ENCODE data around the gene MAL. TPM values are rescaled to one million over a fixed set of nuclear protein-coding genes. Genes with fewer than 3 reads are reported as not detected.

The MAL gene
- total RNA-seq, 2 experiments from 2014 or later, result 174 to 184 TPM

DNA sequence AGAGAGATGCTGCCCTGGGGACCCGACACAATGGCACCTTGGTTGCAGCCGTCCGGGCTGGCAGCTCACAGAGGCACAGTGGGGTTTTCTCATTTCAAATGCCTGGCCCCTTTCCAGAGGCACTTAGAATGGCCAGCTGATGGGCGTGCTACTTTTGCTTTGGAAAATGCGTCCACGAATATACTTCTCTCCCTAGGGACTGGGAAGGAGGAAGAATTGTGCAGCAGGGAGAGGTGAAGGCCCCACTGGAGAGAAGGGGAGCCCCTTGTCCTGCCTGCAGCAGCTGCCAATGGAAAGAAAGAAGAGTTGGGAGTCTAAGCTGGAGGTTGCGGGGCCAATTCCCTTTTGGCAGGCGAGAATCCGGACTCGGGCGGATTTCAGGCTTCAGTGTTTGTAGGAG lies 1.1 kb upstream of the MAL start:
- H3K4me1 Mint-ChIP-seq, result peaks cover 36% of the 10 kb centered on the region
- H3K4me3 Mint-ChIP-seq, result peak overlapping the region; percentile 81
- H3K36me3 Mint-ChIP-seq, result peaks cover 17% of the 10 kb centered on the region
- H3K9me3 Mint-ChIP-seq, result no peaks in the 10 kb centered on the region
- H3K27ac Mint-ChIP-seq, result peak overlapping the region; percentile 64
- no peak for ATAC-seq (ENCODE audit: low read depth)
- POLR2A ChIA-PET, result interaction anchor here (1.0 to 8.0 kb wide), 9 partner anchors 11 to 97 kb away, joined by 3 to 358 read pairs (median 13); partner anchors contain the start of gene MRPS5
- DNase-seq, result no peak
- H3K27me3 Mint-ChIP-seq, result peaks cover 2% of the 10 kb centered on the region

DNA sequence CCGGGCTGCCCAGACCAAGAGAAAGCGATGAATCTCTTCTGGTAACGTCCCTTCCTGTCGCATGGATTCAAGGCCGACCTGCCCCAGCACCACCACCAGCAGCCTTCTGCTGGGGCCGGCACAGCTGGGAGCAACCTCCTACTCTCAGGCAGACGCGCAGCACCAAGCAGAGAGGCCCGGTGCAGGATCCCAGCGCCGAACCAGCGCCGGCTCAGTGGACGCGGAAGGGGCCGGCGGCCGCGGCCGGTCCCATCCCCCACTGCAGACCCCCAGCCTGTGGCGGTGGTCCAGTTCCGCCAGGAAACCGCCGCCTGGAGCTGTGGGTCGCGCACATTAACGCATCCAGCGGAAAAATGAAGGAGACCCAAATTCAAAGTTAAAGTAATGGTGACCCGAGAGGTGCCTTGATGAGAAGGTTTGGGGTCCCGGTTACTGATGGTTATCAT lies 525 bp upstream of the MAL start:
- Mint-ChIP-seq H3K9me3 (no peaks in the 10 kb centered on the region), H3K27me3 (peaks cover 2% of the 10 kb centered on the region), H3K4me3 (peak overlapping the region; percentile 81), H3K4me1 (peaks cover 42% of the 10 kb centered on the region), H3K27ac (peak overlapping the region; percentile 75), H3K36me3 (peaks cover 24% of the 10 kb centered on the region)
- ATAC-seq (ENCODE audit: low read depth), result no peak
- peak; percentile 55 for DNase-seq
- POLR2A ChIA-PET, result interaction anchor here (1.1 to 8.0 kb wide), 11 partner anchors 10 to 182 kb away, joined by 3 to 358 read pairs (median 9); partner anchors contain the start of genes MRPS5 and ZNF892

DNA sequence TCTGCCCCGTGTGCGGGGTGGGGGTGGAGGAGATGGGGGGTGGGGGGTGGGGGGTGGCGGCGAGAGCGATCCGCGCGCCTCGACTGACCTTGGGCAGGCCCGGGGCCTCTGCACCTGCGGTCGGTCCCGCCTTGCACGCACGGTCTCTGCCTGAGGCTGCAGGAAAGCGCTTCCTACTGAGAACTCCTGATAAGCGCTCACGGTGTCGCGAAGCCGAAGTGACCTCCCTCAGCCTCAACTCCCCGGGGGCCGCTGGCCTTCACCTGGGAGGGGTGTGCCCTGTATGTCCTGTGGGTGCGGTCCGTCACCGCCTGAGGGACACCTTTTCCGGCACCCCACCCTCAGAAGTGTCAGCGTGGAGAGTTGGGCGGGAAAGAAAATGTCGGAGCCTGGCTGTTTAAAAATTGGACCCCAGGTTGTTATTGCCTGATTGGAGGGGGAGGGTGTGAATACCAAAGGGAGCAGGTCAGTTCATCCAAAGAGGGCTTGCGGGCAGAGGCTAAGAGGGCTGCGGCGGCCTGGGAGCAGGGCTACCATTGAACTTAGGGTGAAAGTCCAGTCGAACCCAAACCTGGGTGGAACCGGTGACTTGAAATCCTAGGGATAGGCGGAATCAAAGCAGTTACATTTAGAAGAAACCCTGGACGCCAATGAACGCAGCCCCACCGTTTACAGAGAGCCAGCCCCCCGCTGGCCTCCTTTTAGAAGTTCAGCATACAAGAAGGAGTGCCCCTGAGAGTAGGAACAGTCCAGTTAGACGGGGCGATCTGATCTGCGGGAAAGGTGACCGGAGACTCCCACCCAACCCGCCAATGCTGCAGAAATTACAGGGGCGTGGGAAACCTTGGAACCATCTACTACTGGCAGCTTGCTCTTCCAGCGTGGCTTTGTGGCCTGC lies 1.2 kb downstream of the MAL start:
- Mint-ChIP-seq H3K9me3 (no peaks in the 10 kb centered on the region), H3K27ac (peak overlapping the region; percentile 98), H3K4me3 (peak overlapping the region; percentile 97), H3K36me3 (peaks cover 30% of the 10 kb centered on the region), H3K27me3 (no peaks in the 10 kb centered on the region), H3K4me1 (peaks cover 44% of the 10 kb centered on the region)
- DNase-seq (peak; percentile 66), ATAC-seq (ENCODE audit: low read depth) (no peak)
- POLR2A ChIA-PET, result interaction anchor here (1.0 to 8.0 kb wide), 13 partner anchors 14 to 139 kb away, joined by 3 to 358 read pairs (median 6); partner anchors contain the start of genes MRPS5 and ZNF2

DNA sequence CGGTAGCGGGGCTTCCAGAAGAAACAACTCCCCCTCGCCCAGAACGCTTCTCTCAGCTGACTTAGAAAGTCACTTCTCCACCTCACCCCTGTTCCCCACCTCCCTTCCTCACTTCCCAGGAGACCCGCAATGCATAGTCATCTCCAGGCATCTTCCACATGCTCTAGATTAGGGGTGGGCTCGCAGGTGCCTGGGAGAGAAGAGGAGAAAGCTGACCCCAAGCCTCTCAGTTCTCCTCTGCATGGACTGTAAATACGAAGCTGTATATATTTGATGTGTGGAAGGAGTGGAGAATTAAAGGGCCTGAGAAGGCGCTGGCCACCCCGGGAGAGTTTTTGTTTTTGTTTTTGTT lies 1.8 kb downstream of the MAL start:
- Mint-ChIP-seq H3K36me3 (peaks cover 31% of the 10 kb centered on the region), H3K27me3 (no peaks in the 10 kb centered on the region), H3K27ac (peak overlapping the region; percentile 98), H3K9me3 (no peaks in the 10 kb centered on the region), H3K4me1 (peaks cover 41% of the 10 kb centered on the region), H3K4me3 (peak overlapping the region; percentile 97)
- POLR2A ChIA-PET, result interaction anchor here (1.0 to 8.0 kb wide), 5 partner anchors 13 to 95 kb away, joined by 3 to 358 read pairs (median 4); no protein-coding TSS in a partner anchor
- DNase-seq (no peak), ATAC-seq (ENCODE audit: low read depth) (no peak)

DNA sequence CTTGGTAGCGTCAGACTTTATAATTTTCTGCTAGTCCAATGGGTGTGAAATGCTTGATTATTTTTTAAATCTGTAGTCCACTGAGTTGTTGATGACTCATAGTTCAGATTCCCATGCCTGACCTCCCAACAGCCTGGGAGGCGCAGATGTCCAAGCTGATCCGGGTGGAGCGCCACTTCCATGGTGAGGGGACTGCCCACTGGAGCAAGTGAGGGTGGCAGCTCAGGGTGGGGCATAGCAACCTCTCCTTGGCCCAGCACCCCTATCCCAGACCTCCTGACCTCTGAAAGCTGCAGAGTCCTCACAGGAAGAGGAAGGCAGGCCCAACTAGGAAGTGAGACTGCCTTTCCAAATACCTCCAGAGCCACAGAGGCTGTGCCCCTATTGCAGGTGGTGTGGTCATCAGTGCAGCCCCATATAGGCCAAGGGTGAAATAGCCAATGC lies 4.4 kb downstream of the MAL start:
- POLR2A ChIA-PET, result interaction anchor here (1.3 to 1.4 kb wide), 2 partner anchors 23 to 44 kb away, joined by 5 to 7 read pairs; no protein-coding TSS in a partner anchor
- peak overlapping the region; percentile 5 for H3K4me3 Mint-ChIP-seq
- peaks cover 35% of the 10 kb centered on the region for H3K36me3 Mint-ChIP-seq
- no peaks in the 10 kb centered on the region for H3K9me3 Mint-ChIP-seq
- peaks cover 24% of the 10 kb centered on the region for H3K4me1 Mint-ChIP-seq
- no peak overlapping the region for H3K27ac Mint-ChIP-seq
- H3K27me3 Mint-ChIP-seq, result no peaks in the 10 kb centered on the region
- ATAC-seq (ENCODE audit: low read depth) (no peak), DNase-seq (no peak)

DNA sequence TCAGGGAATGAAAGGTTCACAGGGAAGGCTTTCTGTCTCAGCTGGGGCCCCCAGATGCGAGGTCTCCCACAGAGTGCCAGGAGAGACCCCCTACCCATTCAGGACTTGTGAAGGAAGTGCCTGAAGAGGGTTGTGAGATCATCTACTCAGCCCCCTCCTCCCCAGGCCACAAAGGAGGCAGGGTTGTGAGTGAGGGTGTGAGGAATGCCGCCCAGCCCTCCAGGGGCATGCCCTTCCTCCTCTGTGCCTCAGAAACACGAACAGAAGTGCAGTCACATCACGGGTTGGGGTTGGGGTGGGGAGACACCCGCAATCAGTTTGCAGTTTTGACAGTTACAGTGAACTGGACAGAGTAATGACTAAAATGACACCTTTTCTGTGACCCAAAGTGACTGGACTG lies 5.0 kb downstream of the MAL start:
- Mint-ChIP-seq H3K9me3 (no peaks in the 10 kb centered on the region), H3K4me1 (peaks cover 24% of the 10 kb centered on the region), H3K4me3 (no peak overlapping the region), H3K27ac (no peak overlapping the region), H3K27me3 (no peaks in the 10 kb centered on the region), H3K36me3 (peaks cover 38% of the 10 kb centered on the region)
- ATAC-seq (ENCODE audit: low read depth) (no peak), DNase-seq (no peak)
- POLR2A ChIA-PET, result no interaction called here

DNA sequence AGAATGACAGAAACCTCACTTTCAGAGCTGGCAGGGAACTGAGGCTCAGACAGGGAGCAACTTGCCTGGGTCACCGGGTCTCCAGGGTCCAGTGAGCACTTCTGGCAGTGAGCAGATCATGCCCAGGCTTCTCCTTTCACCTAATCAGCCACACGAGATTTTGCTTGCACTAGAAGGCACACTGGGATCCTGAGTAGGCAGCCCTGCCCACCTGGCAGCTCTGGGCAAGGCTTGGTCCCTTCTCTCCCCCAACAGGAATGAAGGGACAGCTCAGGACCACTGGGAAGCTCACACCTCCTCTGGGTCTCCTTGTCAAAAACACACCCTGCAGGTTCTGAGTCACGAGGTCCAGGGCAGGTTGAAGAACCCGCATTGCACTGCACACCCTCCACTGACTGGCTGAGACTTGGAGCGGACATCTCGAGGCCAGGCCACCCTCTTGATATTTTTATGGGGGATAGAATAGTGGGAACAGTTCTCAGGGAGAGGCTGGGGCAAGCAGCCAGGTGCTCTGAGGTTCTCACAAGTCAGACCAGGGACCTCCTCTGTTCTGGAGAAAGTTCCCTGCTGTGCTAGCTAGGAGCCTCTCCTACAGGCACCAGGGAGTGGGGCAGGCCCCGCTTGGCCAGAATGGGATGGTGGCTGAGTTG lies 5.7 kb downstream of the MAL start:
- POLR2A ChIA-PET, result no interaction called here
- ATAC-seq (ENCODE audit: low read depth), result no peak
- no peak overlapping the region for H3K27ac Mint-ChIP-seq
- peaks cover 24% of the 10 kb centered on the region for H3K4me1 Mint-ChIP-seq
- H3K4me3 Mint-ChIP-seq, result no peak overlapping the region
- H3K36me3 Mint-ChIP-seq, result peaks cover 37% of the 10 kb centered on the region
- no peaks in the 10 kb centered on the region for H3K27me3 Mint-ChIP-seq
- no peak for DNase-seq
- H3K9me3 Mint-ChIP-seq, result no peaks in the 10 kb centered on the region

DNA sequence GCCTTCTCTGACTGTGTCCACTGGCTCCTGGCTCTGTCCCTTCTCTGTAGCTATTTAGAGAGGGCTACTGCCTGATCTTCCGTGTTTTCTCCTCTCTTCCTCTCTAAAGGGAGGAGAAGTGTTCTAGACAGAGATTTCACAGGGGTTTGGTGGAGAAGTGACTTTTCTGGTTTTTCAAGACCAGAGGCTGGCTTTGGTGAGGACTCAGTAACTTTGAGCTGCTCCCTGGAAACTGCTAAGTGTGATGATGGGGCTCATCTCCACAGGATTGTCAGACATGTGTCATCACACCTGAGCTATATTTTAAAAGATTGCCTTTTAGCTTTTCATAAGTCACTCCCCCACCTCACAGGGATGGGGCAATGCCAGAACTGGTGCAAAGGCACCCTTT lies 6.2 kb downstream of the MAL start:
- ATAC-seq (ENCODE audit: low read depth), result no peak
- POLR2A ChIA-PET, result no interaction called here
- no peaks in the 10 kb centered on the region for H3K27me3 Mint-ChIP-seq
- peak overlapping the region; percentile 16 for H3K27ac Mint-ChIP-seq
- peaks cover 39% of the 10 kb centered on the region for H3K36me3 Mint-ChIP-seq
- DNase-seq, result no peak
- no peaks in the 10 kb centered on the region for H3K9me3 Mint-ChIP-seq
- no peak overlapping the region for H3K4me3 Mint-ChIP-seq
- peaks cover 28% of the 10 kb centered on the region for H3K4me1 Mint-ChIP-seq

DNA sequence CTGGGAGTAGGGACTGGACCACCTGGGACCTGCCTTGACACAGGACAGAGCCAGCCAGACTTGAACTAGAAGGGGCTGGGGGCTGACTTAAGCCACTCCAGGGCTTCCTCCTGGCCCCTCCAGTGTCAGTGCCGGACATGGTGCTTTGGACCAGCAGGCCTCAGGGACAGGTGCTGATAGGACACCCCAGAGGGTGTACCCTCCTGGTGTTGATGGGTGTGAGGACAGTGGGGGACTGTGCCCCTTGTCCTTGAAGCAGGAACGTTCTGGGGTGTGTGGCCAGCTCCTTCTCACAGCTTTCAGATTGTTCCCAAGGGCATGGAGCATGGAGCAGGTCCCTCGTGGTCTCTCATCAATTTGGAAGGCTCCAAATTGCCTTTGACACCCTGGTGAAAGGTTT lies 6.8 kb downstream of the MAL start:
- POLR2A ChIA-PET, result no interaction called here
- H3K9me3 Mint-ChIP-seq, result no peaks in the 10 kb centered on the region
- DNase-seq (no peak), ATAC-seq (ENCODE audit: low read depth) (no peak)
- no peaks in the 10 kb centered on the region for H3K27me3 Mint-ChIP-seq
- no peak overlapping the region for H3K27ac Mint-ChIP-seq
- peaks cover 33% of the 10 kb centered on the region for H3K4me1 Mint-ChIP-seq
- peaks cover 43% of the 10 kb centered on the region for H3K36me3 Mint-ChIP-seq
- no peak overlapping the region for H3K4me3 Mint-ChIP-seq

DNA sequence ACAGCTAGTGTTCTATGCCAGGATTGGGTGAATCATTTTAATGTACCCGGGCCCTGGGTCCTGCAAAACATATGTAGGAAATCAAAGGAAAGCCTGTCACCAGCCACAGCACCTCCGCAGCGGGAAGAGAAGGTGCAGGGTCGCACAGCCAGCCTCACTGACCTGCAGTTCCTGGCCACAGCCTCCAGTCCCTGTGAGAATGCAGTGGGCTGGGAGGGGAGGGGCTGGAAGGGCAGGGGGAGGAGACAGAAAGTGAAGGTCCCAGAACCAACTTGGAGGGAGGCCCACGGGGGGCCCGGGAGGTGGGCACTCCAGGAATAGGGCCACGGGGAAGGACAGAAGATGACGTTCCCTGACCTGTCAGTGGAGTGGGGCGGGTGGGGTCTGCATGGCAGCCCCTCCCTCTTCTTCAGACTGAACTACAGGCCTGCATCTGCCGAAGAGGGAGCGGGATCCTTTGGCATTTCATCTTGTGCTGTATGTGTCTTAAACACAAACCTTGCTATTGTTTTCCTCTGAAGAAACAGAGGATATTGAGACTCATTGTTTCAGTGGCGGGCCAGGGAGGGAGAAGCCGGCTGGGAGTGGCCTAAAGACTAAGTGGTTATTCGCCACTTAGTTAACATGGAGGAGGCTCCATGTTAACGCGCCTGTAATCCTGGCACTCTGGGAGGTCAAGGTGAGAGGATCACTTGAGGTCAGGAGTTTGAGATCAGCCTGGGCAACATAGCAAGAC lies 7.5 kb downstream of the MAL start:
- no peaks in the 10 kb centered on the region for H3K27me3 Mint-ChIP-seq
- POLR2A ChIA-PET, result interaction anchor here (1.7 kb wide), 1 partner anchor 41 kb away, joined by 5 read pairs; no protein-coding TSS in a partner anchor
- H3K27ac Mint-ChIP-seq, result no peak overlapping the region
- no peak for ATAC-seq (ENCODE audit: low read depth)
- no peak for DNase-seq
- peaks cover 35% of the 10 kb centered on the region for H3K4me1 Mint-ChIP-seq
- H3K9me3 Mint-ChIP-seq, result no peaks in the 10 kb centered on the region
- no peak overlapping the region for H3K4me3 Mint-ChIP-seq
- peaks cover 45% of the 10 kb centered on the region for H3K36me3 Mint-ChIP-seq

DNA sequence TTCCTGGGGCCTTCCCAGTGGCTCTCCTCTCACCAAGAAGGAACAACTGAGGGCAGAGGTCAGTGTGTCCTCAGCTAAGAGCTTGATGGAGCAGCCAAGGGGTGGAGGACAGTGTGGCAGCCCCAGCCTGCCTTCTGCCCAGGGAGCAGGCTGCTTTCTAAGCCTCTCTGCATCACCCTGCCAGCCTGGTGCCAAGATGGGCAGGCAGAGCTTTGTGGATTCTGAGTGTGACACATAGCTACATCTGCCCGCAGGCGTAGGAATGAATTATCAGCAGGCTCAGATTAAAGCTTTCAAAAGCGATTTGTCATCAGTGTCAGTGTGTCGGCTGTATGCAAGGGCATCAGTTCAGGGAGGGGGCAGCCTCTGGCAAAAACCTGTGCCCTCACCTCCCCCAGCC lies 8.7 kb downstream of the MAL start:
- Mint-ChIP-seq H3K27ac (no peak overlapping the region), H3K4me1 (peaks cover 44% of the 10 kb centered on the region), H3K4me3 (no peak overlapping the region), H3K36me3 (peaks cover 54% of the 10 kb centered on the region), H3K27me3 (no peaks in the 10 kb centered on the region), H3K9me3 (no peaks in the 10 kb centered on the region)
- POLR2A ChIA-PET, result interaction anchor here (1.7 kb wide), 1 partner anchor 40 kb away, joined by 5 read pairs; no protein-coding TSS in a partner anchor
- DNase-seq, result no peak
- no peak for ATAC-seq (ENCODE audit: low read depth)

DNA sequence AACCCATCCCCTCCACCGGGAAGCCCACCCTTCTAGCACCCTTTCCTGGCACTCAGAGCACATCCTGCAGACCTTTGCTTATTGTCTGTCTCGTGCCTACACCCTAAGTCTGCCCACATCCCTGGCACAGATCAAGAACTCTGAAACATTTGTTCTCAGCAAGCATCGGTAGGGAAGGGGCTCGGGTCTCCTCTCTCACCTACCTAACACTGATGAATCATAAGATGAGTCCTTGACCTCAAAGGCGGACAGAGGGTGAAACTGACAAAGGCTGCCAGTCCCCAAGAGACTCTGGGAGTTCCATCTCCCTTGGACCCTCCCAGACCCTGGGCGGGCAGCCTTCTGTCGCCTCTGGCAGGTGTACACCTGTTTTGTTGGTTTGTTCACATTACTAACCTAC lies 9.3 kb downstream of the MAL start:
- ATAC-seq (ENCODE audit: low read depth), result no peak
- peaks cover 51% of the 10 kb centered on the region for H3K36me3 Mint-ChIP-seq

More for the DNA sequence above, 9.3 kb downstream of the MAL start:
- peaks cover 42% of the 10 kb centered on the region for H3K4me1 Mint-ChIP-seq
- POLR2A ChIA-PET, result interaction anchor here (1.3 to 1.7 kb wide), 2 partner anchors 10 to 39 kb away, joined by 3 to 5 read pairs; no protein-coding TSS in a partner anchor
- DNase-seq, result no peak
- no peaks in the 10 kb centered on the region for H3K9me3 Mint-ChIP-seq
- no peaks in the 10 kb centered on the region for H3K27me3 Mint-ChIP-seq
- no peak overlapping the region for H3K4me3 Mint-ChIP-seq
- no peak overlapping the region for H3K27ac Mint-ChIP-seq

Measured in activated naive CD8-positive, alpha-beta T cell treated with anti-CD3 and anti-CD28 coated beads, Interleukin-2, amount 10 ng/mL, durations not matched to agents 7 days and 5 days (primary cell).